ENCODE data around the gene TMEM80. TPM values are rescaled to one million over a fixed set of nuclear protein-coding genes. Genes with fewer than 3 reads are reported as not detected.

Gene TMEM80
- total and polyA plus RNA-seq, 10 of the 15 experiments (the other 5 are each of a cell fraction or from before 2014, with no cell fraction given): 6.7 to 30.9 (median 20.7) TPM

- Histone ChIP-seq H3K9ac (ENCODE audit: control insufficient read depth, insufficient read depth, low read length) (no peak overlapping the region), H3K79me2 (ENCODE audit: control insufficient read depth, insufficient read depth, low read length) (peaks cover 5% of the 10 kb centered on the region), H4K20me1 (ENCODE audit: control insufficient read depth, insufficient read depth) (no peaks in the 10 kb centered on the region), H3K27me3 (replicated peaks in 1 of 2; ENCODE audit: control insufficient read depth in 2 of 2, insufficient read depth in 2 of 2, low read length in 1 of 2) (no peaks in the 10 kb centered on the region), H3K27ac (ENCODE audit: control insufficient read depth, insufficient read depth) (no peak overlapping the region), H3K4me1 (ENCODE audit: control insufficient read depth, insufficient read depth, low read length) (no peaks in the 10 kb centered on the region), H3K4me3 (no peak overlapping the region), H3K4me2 (ENCODE audit: control insufficient read depth, insufficient read depth) (no peak overlapping the region), H3K36me3 (ENCODE audit: control insufficient read depth in 2 of 2, insufficient read depth in 2 of 2, low read length in 1 of 2) (no peaks in the 10 kb centered on the region), H2AFZ (ENCODE audit: control insufficient read depth, low read depth, low read length) (no peak overlapping the region), H3K9me3 (replicated peaks; ENCODE audit: control insufficient read depth, insufficient read depth, low read length) (no peaks in the 10 kb centered on the region)
- WGBS (ENCODE audit: insufficient coverage, insufficient replicate concordance, low lambda C conversion rate, missing lambda C conversion rate): 82% methylated on average over 3 of the region's 4 CpGs
- RAD21 ChIA-PET (ENCODE audit: unreplicated experiment): no interaction called here
- in situ Hi-C loops (cut with MboI): no loop called here
- FAIRE-seq (no peak), DNase-seq (ENCODE audit: low read depth, low spot score) (no peak), ATAC-seq (no peak)
- POLR2A ChIA-PET: no interaction called here
- BruUV-seq (replicated peaks): no TSS peak
- CTCF ChIA-PET: interaction anchor here (1.3 to 1.5 kb wide), 2 partner anchors 15 to 17 kb away, joined by 3 read pairs; no protein-coding TSS in a partner anchor
- TF ChIP-seq SREBF2 (IDR thresholded peaks at IDR 0.05; ENCODE audit: low read length) (no peak), PKNOX1 (IDR thresholded peaks at IDR 0.05) (peak; percentile 30), ATF3 (IDR thresholded peaks at IDR 0.05; ENCODE audit: borderline replicate concordance, extremely low read depth, low read depth, low read length) (no peak), NFXL1 (IDR thresholded peaks at IDR 0.05; ENCODE audit: borderline replicate concordance) (peak; percentile 99), NRF1 (conservative IDR thresholded peaks at IDR 0.05; ENCODE audit: low read depth, low read length) (no peak), HCFC1 (IDR thresholded peaks at IDR 0.05; ENCODE audit: low read length) (no peak), EP300 (IDR thresholded peaks at IDR 0.05; ENCODE audit: borderline replicate concordance in 1 of 2, control insufficient read depth in 1 of 2, low read depth in 2 of 2, low read length in 2 of 2) (no peak), CEBPZ (IDR thresholded peaks at IDR 0.05; ENCODE audit: low read depth, low read length) (no peak)
- intact Hi-C loops (cut with micrococcal nuclease; ENCODE audit: unreplicated experiment): no loop called here
- SMC1A ChIA-PET (ENCODE audit: uncharacterized antibody, unreplicated experiment): no interaction called here
These were observed 47.1 kb downstream of the TMEM80 start for GRCh38 chr11:742571-743201.

All from GM12878 (cell line).